Type B pancreatic cell (in vitro differentiated cells): ENCODE measurements around the gene SPANXN3. TPM values are rescaled to one million over a fixed set of nuclear protein-coding genes. Genes with fewer than 3 reads are reported as not detected.
"Not testable (repeated sequence)": the region's sequence is repeated elsewhere in the genome, so short reads cannot be mapped to it uniquely, and the experiment has no call there.

ENCODE experiments used
- DNase-seq: peaks from one replicate; pipeline ENCODE4 v3.0.0; 2021; ENCODE audit warnings: mixed read lengths; ENCODE audit not compliant: unreplicated experiment; ENCODE audit errors: extremely low spot score
- H3K27ac Mint-ChIP-seq: 2 replicates; pipeline ENCODE4 v1.8.0; 2021; ENCODE audit warnings: mild to moderate bottlenecking, mixed read lengths
- H3K27me3 Mint-ChIP-seq: 2 replicates; pipeline ENCODE4 v1.8.0; 2021; ENCODE audit warnings: mixed read lengths
- H3K36me3 Mint-ChIP-seq: 2 replicates; pipeline ENCODE4 v1.8.0; 2021; ENCODE audit warnings: mixed read lengths
- H3K4me1 Mint-ChIP-seq: one replicate; pipeline ENCODE4 v1.8.0; 2021; ENCODE audit warnings: mixed read lengths; ENCODE audit not compliant: unreplicated experiment
- H3K4me3 Mint-ChIP-seq: 2 replicates; pipeline ENCODE4 v1.8.0; 2021; ENCODE audit warnings: mild to moderate bottlenecking, mixed read lengths
- H3K9me3 Mint-ChIP-seq: 2 replicates; pipeline ENCODE4 v1.8.0; 2021; ENCODE audit warnings: mixed read lengths
- long read RNA-seq: library from polyadenylated mRNA; unstranded; transcript quantifications from one replicate; pipeline ENCODE4 v2.0.0, GENCODE V29; 2020
- total RNA-seq: library from RNA; stranded (reverse); gene quantifications from 2 replicates; pipeline ENCODE4 v1.2.1, GENCODE V29; 2021; ENCODE audit warnings: low replicate concordance
- TF ChIP-seq, protein P1 (sequence below): fragments of 200-600 bp; sonication (generic); conservative IDR thresholded peaks from 2 replicates; pipeline ENCODE4 v1.5.0; 2021; ENCODE audit warnings: antibody characterized with exemption, mild to moderate bottlenecking

SPANXN3 gene, protein sequence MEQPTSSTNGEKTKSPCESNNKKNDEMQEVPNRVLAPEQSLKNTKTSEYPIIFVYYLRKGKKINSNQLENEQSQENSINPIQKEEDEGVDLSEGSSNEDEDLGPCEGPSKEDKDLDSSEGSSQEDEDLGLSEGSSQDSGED
- not detected in 2 replicates for total RNA-seq
- long read RNA-seq, partial matches to known transcripts: 0 of 1 reads
- long read RNA-seq, other reads (novel, unspliced or antisense): 1 of 1 reads

DNA sequence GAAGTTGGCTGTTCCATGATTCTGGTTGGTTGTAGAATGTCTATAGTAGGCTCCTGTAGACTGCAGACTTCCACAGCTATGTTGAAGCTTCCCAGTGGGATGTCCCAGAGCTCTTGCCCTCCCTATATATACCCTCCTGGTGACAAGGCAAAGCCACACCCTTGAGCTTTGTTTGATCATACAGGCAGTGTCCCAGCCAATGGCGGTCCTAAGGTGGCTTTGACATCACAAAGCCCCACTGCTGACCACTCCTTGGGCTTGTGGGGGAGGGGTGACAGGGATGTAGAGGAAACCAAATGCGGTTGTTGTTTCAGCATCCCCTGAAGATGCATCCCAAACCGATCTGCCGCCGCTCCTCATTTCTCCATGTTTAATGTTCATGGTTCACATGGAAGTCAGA, at the start of gene SPANXN3:
TSS of gene SPANXN3 (minus strand) at position 101 of the 400 bp plus-strand sequence. CDS start at position 17, 84 bp downstream.
- H3K36me3 Mint-ChIP-seq, H3K27ac Mint-ChIP-seq, H3K9me3 Mint-ChIP-seq, DNase-seq, H3K4me3 Mint-ChIP-seq, H3K27me3 Mint-ChIP-seq, H3K4me1 Mint-ChIP-seq: not testable (repeated sequence)

DNA sequence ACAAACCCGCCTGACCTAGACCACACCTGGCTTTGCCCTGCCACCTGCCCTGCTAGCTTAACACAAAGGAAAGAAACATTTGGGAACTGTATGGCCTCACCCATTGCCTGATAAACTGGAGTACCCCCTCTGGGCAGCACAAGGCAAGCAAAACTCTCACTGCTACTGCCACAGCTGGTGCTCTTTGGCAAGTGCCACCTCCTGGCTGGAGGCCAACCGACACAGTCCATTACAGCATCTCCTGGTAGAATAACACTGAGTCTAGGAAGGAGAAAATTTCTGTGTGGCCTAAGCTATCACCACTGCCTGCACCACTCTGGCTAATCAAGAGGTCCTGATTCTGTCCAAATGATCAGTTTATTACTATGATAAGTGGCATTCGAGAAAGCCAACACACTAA, 18.9 kb upstream of the SPANXN3 start:
- no peaks in the 10 kb centered on the region for H3K4me1 Mint-ChIP-seq
- TF ChIP-seq, protein P1, sequence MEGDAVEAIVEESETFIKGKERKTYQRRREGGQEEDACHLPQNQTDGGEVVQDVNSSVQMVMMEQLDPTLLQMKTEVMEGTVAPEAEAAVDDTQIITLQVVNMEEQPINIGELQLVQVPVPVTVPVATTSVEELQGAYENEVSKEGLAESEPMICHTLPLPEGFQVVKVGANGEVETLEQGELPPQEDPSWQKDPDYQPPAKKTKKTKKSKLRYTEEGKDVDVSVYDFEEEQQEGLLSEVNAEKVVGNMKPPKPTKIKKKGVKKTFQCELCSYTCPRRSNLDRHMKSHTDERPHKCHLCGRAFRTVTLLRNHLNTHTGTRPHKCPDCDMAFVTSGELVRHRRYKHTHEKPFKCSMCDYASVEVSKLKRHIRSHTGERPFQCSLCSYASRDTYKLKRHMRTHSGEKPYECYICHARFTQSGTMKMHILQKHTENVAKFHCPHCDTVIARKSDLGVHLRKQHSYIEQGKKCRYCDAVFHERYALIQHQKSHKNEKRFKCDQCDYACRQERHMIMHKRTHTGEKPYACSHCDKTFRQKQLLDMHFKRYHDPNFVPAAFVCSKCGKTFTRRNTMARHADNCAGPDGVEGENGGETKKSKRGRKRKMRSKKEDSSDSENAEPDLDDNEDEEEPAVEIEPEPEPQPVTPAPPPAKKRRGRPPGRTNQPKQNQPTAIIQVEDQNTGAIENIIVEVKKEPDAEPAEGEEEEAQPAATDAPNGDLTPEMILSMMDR: no peak
- H3K4me3 Mint-ChIP-seq: no peak overlapping the region
- H3K27ac Mint-ChIP-seq: no peak overlapping the region
- no peak for DNase-seq
- no peaks in the 10 kb centered on the region for H3K27me3 Mint-ChIP-seq
- no peaks in the 10 kb centered on the region for H3K36me3 Mint-ChIP-seq
- no peaks in the 10 kb centered on the region for H3K9me3 Mint-ChIP-seq

DNA sequence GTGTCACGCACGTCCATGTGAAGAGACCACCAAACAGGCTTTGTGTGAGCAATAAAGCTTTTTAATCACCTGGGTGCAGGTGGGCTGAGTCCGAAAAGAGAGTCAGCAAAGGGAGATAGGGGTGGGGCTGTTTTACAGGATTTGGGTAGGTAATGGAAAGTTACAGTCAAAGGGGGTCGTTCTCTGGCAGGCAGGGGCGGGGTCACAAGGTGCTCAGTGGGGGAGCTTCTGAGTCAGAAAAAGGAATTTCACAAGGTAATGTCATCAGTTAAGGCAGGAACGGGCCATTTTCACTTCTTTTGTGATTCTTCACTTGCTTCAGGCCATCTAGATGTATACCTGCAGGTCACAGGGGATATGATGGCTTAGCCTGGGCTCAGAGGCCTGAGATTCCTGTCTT, 15.1 kb downstream of the SPANXN3 start:
- not testable (repeated sequence) for H3K4me3 Mint-ChIP-seq, H3K27ac Mint-ChIP-seq, DNase-seq, H3K9me3 Mint-ChIP-seq, H3K4me1 Mint-ChIP-seq, H3K36me3 Mint-ChIP-seq, H3K27me3 Mint-ChIP-seq

DNA sequence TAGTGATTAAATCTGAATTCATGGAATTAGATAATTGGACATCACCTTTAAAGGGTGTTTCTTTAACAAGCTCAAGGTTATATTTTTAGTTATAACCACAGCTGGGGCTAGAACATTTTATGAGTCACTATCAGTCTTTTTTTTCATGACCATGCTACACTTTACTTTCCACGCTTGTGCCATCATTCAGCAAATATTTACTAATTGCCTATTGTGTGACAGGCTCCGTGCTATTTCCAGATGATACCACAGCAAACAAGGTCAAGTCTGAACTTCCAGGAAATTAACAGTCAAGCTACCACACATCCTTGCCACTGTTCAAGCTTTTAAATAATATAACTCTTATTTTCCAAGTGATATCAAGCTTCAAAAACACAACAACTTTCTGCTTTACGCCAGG, 16.5 kb downstream of the SPANXN3 start:
- TF ChIP-seq, protein P1: no peak
- Mint-ChIP-seq H3K27me3 (no peaks in the 10 kb centered on the region), H3K36me3 (no peaks in the 10 kb centered on the region), H3K9me3 (no peaks in the 10 kb centered on the region), H3K27ac (no peak overlapping the region), H3K4me3 (no peak overlapping the region), H3K4me1 (no peaks in the 10 kb centered on the region)
- DNase-seq: no peak

DNA sequence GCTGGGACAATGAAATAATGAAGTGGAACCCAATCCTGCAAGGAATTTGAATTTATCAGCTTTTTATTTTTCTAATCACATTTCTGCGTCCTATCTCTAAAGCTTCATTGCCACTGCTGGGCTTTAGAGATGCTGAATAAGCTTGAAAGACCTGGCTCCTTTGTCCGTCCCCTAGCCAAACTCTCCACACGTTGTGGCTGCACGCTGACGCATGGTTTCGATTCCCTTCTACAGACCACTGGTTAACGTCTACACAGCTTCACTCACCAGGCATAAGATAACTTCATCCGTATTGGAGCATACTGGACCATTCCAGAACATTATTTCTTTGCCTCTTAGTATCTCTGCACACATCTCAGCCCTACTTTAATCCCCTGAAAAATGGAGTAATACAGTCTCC, 31.2 kb downstream of the SPANXN3 start:
- no peak overlapping the region for H3K27ac Mint-ChIP-seq
- DNase-seq: no peak
- H3K27me3 Mint-ChIP-seq: no peaks in the 10 kb centered on the region
- no peaks in the 10 kb centered on the region for H3K4me1 Mint-ChIP-seq
- H3K36me3 Mint-ChIP-seq: no peaks in the 10 kb centered on the region
- H3K9me3 Mint-ChIP-seq: peaks cover 5% of the 10 kb centered on the region
- H3K4me3 Mint-ChIP-seq: no peak overlapping the region
- TF ChIP-seq, protein P1: no peak

DNA sequence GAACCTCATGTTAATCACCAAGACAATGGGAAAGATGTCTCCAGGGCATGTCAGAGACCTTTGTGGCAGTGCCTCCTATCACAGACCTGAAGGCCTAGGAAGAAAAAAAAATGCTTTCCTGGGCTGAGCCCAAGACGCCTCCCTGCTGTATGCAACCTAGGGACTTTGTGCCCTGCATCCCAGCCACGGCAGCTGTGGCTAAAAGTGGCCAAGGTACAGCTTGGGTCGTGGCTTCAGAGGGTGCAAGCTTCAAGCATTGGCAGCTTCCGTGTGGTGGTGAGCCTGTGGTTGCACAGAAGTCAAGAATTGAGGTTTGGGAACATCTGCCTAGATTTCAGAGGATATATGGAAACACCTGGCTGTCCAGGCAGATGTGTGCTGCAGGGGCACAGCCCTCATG, 40.5 kb downstream of the SPANXN3 start:
- H3K4me3 Mint-ChIP-seq: no peak overlapping the region
- no peaks in the 10 kb centered on the region for H3K9me3 Mint-ChIP-seq
- no peaks in the 10 kb centered on the region for H3K4me1 Mint-ChIP-seq
- no peaks in the 10 kb centered on the region for H3K36me3 Mint-ChIP-seq
- no peaks in the 10 kb centered on the region for H3K27me3 Mint-ChIP-seq
- TF ChIP-seq, protein P1: no peak
- H3K27ac Mint-ChIP-seq: no peak overlapping the region
- DNase-seq: no peak
